Endodermal cell (in vitro differentiated cells): ENCODE data around the gene PRRT1B. TPM values are rescaled to one million over a fixed set of nuclear protein-coding genes. Genes with fewer than 3 reads are reported as not detected.

Source experiments
- DNase-seq: peaks from one replicate; pipeline ENCODE4 v3.0.0-alpha.2; 2017
- H3K27ac ChIP-seq: 2 replicates; pipeline ENCODE4 v1.5.1; 2013; ENCODE audit warnings: mild to moderate bottlenecking, low read depth, low read length, moderate library complexity
- H3K27me3 ChIP-seq: 2 replicates; pipeline ENCODE4 v1.6.1; 2013; ENCODE audit warnings: mild to moderate bottlenecking, low read length, moderate library complexity; ENCODE audit not compliant: insufficient read depth, control insufficient read depth, poor library complexity, severe bottlenecking
- H3K36me3 ChIP-seq: 2 replicates; pipeline ENCODE4 v1.7.0; 2013; ENCODE audit warnings: mild to moderate bottlenecking, low read length, moderate library complexity; ENCODE audit not compliant: control insufficient read depth, insufficient read depth
- H3K4me1 ChIP-seq: one replicate; pipeline ENCODE4 v1.7.0; 2013; ENCODE audit warnings: low read length; ENCODE audit not compliant: control insufficient read depth, insufficient read depth
- H3K4me3 ChIP-seq: 2 replicates; pipeline ENCODE4 v1.5.1; 2013; ENCODE audit warnings: mild to moderate bottlenecking, low read length, moderate library complexity
- H3K9ac ChIP-seq: 2 replicates; pipeline ENCODE4 v1.6.1; 2013; ENCODE audit warnings: mild to moderate bottlenecking, low read length, moderate library complexity; ENCODE audit not compliant: poor library complexity, severe bottlenecking; ENCODE audit errors: extremely low read depth
- H3K9me3 ChIP-seq: 2 replicates; pipeline ENCODE4 v1.6.1; 2013; ENCODE audit warnings: mild to moderate bottlenecking, low read length, moderate library complexity; ENCODE audit not compliant: control insufficient read depth
- H3K27ac Mint-ChIP-seq: 2 replicates; pipeline ENCODE4 v1.8.0; 2020; ENCODE audit warnings: mixed read lengths
- H3K27me3 Mint-ChIP-seq: 2 replicates; pipeline ENCODE4 v1.8.0; 2021; ENCODE audit warnings: mild to moderate bottlenecking, mixed read lengths; ENCODE audit not compliant: insufficient read depth
- H3K36me3 Mint-ChIP-seq: 2 replicates; pipeline ENCODE4 v1.8.0; 2020; ENCODE audit warnings: low read depth, mixed read lengths
- H3K4me1 Mint-ChIP-seq: 2 replicates; pipeline ENCODE4 v1.8.0; 2020; ENCODE audit warnings: mixed read lengths
- H3K4me3 Mint-ChIP-seq: 2 replicates; pipeline ENCODE4 v1.8.0; 2020; ENCODE audit warnings: mild to moderate bottlenecking, moderate library complexity, mixed read lengths
- H3K9me3 Mint-ChIP-seq: 2 replicates; pipeline ENCODE4 v1.8.0; 2020; ENCODE audit warnings: mild to moderate bottlenecking, mixed read lengths
- WGBS, 2 experiments: methylation state at CpG; one replicate each; pipeline versions ENCODE4 v1.1.5 to v1.1.7; 2013; ENCODE audit warnings: missing lambda C conversion rate in 2 of 2, mixed read lengths in 1 of 2; ENCODE audit not compliant: insufficient coverage in 1 of 2, insufficient read length in 1 of 2; 5-methylcytosine and 5-hydroxymethylcytosine counted together
- total RNA-seq, 2 donors: library from RNA; stranded (reverse); fragmentation: NEBNext Ultra II Directional in 1 of 2; extraction: Animal tissue kit (Norgen Biotek cat#: 25700) in 1 of 2; gene quantifications; 2 replicates in 1 of 2; 3 replicates in 1 of 2; pipeline ENCODE4 v1.2.1, GENCODE V29; 2021
- TF ChIP-seq, protein P1 (sequence below): fragments of 200-600 bp; sonication (generic); conservative IDR thresholded peaks from 2 replicates; pipeline ENCODE4 v1.5.0; 2021; ENCODE audit warnings: antibody characterized with exemption, mild to moderate bottlenecking

Gene PRRT1B
- total RNA-seq, 2 donors from 2014 or later, result 42.9 to 71.4 TPM

- Mint-ChIP-seq H3K27me3 (peaks cover 38% of the 10 kb centered on the region), H3K4me1 (peaks cover 9% of the 10 kb centered on the region)
- no peak for DNase-seq
Measured at GRCh38 chr9:131555841-131556673, 10.7 kb downstream of the PRRT1B start.

GRCh38 chr9:131557855-131558548 lies 12.7 kb downstream of the PRRT1B start:
- Mint-ChIP-seq H3K9me3 (peaks cover 38% of the 10 kb centered on the region), H3K36me3 (peaks cover 73% of the 10 kb centered on the region), H3K4me1 (peaks cover 9% of the 10 kb centered on the region), H3K27ac (no peak overlapping the region), H3K4me3 (no peak overlapping the region), H3K27me3 (peaks cover 31% of the 10 kb centered on the region)
- H3K27me3 ChIP-seq, result peaks cover 21% of the 10 kb centered on the region
- DNase-seq, result peak; percentile 53
- no peak overlapping the region for H3K4me3 ChIP-seq
- no peaks in the 10 kb centered on the region for H3K4me1 ChIP-seq
- H3K9ac ChIP-seq, result no peak overlapping the region
- H3K27ac ChIP-seq, result no peak overlapping the region
- peaks cover 22% of the 10 kb centered on the region for H3K9me3 ChIP-seq
- TF ChIP-seq, protein P1, sequence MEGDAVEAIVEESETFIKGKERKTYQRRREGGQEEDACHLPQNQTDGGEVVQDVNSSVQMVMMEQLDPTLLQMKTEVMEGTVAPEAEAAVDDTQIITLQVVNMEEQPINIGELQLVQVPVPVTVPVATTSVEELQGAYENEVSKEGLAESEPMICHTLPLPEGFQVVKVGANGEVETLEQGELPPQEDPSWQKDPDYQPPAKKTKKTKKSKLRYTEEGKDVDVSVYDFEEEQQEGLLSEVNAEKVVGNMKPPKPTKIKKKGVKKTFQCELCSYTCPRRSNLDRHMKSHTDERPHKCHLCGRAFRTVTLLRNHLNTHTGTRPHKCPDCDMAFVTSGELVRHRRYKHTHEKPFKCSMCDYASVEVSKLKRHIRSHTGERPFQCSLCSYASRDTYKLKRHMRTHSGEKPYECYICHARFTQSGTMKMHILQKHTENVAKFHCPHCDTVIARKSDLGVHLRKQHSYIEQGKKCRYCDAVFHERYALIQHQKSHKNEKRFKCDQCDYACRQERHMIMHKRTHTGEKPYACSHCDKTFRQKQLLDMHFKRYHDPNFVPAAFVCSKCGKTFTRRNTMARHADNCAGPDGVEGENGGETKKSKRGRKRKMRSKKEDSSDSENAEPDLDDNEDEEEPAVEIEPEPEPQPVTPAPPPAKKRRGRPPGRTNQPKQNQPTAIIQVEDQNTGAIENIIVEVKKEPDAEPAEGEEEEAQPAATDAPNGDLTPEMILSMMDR, result peak; percentile 34
- H3K36me3 ChIP-seq, result no peaks in the 10 kb centered on the region
- WGBS, 2 experiments, result 95% methylated on average over 13 to 25 of the region's 25 CpGs

More at GRCh38 chr9:131555841-131556673, 10.7 kb downstream of the PRRT1B start:
- Mint-ChIP-seq H3K9me3 (peaks cover 35% of the 10 kb centered on the region), H3K27ac (no peak overlapping the region), H3K4me3 (no peak overlapping the region), H3K36me3 (peaks cover 77% of the 10 kb centered on the region)
- H3K27me3 ChIP-seq, result peaks cover 21% of the 10 kb centered on the region
- H3K36me3 ChIP-seq, result no peaks in the 10 kb centered on the region
- peaks cover 16% of the 10 kb centered on the region for H3K9me3 ChIP-seq
- no peak overlapping the region for H3K9ac ChIP-seq
- no peaks in the 10 kb centered on the region for H3K4me1 ChIP-seq
- H3K4me3 ChIP-seq, result no peak overlapping the region
- 94% methylated on average over 3 to 15 of the region's 15 CpGs for WGBS, 2 experiments
- no peak overlapping the region for H3K27ac ChIP-seq
- TF ChIP-seq, protein P1, result no peak

DNA sequence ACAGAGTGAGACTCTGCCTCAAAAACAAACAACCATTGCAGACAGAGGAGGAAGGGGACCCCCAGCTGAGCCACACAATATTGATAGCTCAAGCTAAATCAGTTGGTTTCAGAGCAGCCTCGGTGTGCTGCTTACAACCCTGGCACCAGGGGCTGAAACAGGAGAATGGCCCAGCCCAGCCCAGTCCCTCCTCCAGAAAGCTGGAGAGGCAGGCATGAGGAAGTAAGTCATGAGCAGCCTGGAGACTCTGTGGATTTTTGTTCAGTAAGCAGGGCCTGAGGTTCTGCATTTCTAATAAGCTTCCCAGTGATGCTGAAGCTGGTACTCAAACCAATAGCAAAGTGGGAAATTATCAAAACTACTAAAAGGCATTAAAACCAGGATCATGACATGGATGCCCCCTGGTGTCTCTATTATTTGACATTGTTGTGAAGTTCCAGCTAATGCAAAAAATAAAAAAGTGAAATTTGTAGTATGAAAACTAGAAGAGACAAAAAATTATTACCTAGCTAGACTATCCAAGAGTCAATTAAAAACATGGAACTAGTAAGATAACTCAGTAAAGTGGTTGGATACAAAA lies 14.2 kb downstream of the PRRT1B start:
- TF ChIP-seq, protein P1, result no peak
- no peak overlapping the region for H3K4me3 Mint-ChIP-seq
- peaks cover 18% of the 10 kb centered on the region for H3K27me3 Mint-ChIP-seq
- no peak overlapping the region for H3K27ac Mint-ChIP-seq
- Histone ChIP-seq H3K9me3 (peaks cover 17% of the 10 kb centered on the region), H3K4me3 (no peak overlapping the region), H3K27me3 (peaks cover 10% of the 10 kb centered on the region), H3K4me1 (no peaks in the 10 kb centered on the region), H3K36me3 (no peaks in the 10 kb centered on the region), H3K9ac (no peak overlapping the region), H3K27ac (no peak overlapping the region)
- peaks cover 60% of the 10 kb centered on the region for H3K36me3 Mint-ChIP-seq
- peaks cover 38% of the 10 kb centered on the region for H3K9me3 Mint-ChIP-seq
- DNase-seq, result no peak
- 83% methylated on average over 1 of the region's 1 CpG for WGBS, 2 experiments
- H3K4me1 Mint-ChIP-seq, result peaks cover 9% of the 10 kb centered on the region
